ENCODE results near the gene F11.
"Not testable (repeated sequence)": the region's sequence is repeated elsewhere in the genome, so short reads cannot be mapped to it uniquely, and the experiment has no call there.

Gene F11

DNA sequence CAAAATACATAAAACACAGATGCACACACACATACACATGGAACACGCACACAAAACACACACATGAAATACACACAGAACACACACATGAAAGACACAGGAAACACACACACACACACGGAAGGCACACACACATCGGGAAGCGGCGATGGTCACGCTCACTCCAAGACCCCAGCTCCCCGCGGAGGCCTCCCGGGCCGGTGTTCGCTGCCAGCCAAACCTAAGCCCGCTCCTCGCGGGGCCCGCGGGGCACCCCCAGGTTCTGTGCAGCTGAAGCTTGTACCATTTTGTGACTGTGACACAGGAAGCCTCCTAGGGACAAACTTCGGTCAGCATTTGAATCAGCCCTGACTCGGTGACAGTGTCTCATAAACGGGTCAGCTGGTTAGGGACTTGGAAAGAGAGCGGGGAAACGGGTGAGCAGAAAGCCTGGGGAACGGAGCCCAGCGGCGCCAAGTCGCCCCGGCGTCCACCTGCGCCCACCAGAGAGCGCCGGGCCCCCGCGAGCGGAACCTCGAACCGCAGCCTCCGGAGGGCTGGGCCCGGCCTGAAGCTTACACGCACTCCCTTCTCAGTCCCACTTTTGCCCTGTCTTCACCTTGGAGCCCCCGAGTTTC is 32.1 kb downstream of the F11 start:
- no peak for FAIRE-seq
- no peak for DNase-seq (ENCODE audit: low spot score)

DNA sequence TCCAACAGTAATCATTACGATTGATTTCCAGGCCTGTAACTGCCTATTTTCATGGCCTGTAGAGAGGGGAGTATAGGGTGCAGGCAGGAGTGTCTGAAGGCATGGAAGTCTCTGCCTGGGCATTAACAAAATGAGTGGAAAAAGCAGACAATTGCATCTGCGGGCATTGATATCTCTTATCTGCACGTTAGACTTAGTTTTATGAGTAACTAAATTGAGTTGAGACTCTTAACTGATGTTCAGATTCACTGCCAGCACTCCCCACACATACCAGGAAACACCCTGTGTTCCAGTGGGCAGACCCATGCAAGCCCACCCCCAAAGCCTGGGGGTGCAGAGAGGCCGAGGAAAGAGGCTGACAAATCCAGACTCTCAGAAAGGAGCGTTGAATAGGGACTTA is 33.3 kb downstream of the F11 start:
- DNase-seq (ENCODE audit: low spot score) (no peak), FAIRE-seq (no peak)

GRCh38 chr4:186300659-186301390 is 34.8 kb downstream of the F11 start:
- no peak for FAIRE-seq

GRCh38 chr4:186304216-186304615 is 38.2 kb downstream of the F11 start:
- DNase-seq (ENCODE audit: low spot score) (no peak), FAIRE-seq (no peak)

More at GRCh38 chr4:186300659-186301390, 34.8 kb downstream of the F11 start:
- no peak for DNase-seq (ENCODE audit: low spot score)

- FAIRE-seq, result no peak
- DNase-seq (ENCODE audit: low spot score), result peak; percentile 20
Measured at GRCh38 chr4:186304866-186305505, 39.0 kb downstream of the F11 start.

- no peak for DNase-seq (ENCODE audit: low spot score)
Measured at GRCh38 chr4:186307497-186307896, 41.5 kb downstream of the F11 start.

GRCh38 chr4:186307916-186308315 is 41.9 kb downstream of the F11 start:
- no peak for DNase-seq (ENCODE audit: low spot score)
- FAIRE-seq, result no peak

More at GRCh38 chr4:186307497-186307896, 41.5 kb downstream of the F11 start:
- no peak for FAIRE-seq

DNA sequence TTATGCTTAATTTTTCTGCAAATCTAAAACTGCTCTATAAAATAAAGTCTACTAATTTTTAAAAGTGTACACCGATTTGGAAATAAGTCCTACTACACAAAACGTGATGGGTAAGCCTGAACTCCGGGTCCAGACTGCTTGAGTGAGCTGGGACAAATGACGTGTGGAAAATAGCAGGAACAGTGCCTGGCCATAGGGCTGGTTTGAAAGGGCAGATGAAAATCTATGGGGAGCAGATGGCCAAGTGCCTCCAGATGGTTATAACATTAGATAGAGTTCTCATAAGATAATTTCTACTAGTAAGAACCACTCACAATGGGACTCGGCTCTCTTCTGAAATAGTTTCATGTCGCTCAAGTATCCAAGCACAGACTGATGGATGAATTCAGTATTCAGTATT is 52.5 kb downstream of the F11 start:
- no peak for DNase-seq (ENCODE audit: low spot score)

DNA sequence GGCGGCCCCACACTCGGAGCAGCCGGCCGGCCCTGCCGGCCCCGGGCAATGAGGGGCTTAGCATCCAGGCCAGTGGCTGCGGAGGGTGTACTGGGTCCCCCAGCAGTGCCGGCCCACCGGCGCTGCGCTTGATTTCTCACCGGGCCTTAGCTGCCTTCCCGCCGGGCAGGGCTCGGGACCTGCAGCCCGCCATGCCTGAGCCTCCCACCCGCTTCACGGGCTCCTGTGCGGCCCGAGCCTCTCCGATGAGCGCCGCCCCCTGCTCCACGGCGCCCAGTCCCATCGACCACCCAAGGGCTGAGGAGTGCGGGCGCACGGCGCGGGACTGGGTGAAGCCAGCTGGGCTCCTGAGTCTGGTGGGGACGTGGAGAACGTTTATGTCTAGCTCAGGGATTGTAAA is 58.7 kb downstream of the F11 start:
- DNase-seq (ENCODE audit: low spot score); FAIRE-seq: not testable (repeated sequence)

More for the DNA sequence above, 52.5 kb downstream of the F11 start:
- FAIRE-seq, result no peak

- no peak for FAIRE-seq
Measured at GRCh38 chr4:186326391-186326790, 60.4 kb downstream of the F11 start.

DNA sequence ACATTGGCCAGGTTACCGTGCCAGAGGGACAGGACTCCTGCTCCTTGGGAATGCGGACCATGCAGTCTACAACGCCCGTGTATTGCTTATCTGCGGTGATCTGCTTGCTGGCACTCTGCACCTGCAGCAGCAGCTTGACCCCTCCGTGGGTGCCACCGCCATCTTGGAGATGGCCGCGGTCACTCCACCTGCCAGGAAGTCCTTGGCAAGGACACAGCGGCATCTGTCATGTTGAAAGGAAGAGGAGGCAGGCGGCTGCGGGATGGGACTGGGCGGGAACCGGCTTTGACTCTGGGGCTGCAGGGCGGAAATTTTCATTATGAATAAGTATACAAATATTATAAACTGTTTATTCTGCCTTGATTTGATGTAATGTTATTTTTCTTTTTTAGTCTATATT is 63.4 kb downstream of the F11 start:
- FAIRE-seq, result no peak
- no peak for DNase-seq (ENCODE audit: low spot score)

More at GRCh38 chr4:186326391-186326790, 60.4 kb downstream of the F11 start:
- DNase-seq (ENCODE audit: low spot score), result no peak

DNA sequence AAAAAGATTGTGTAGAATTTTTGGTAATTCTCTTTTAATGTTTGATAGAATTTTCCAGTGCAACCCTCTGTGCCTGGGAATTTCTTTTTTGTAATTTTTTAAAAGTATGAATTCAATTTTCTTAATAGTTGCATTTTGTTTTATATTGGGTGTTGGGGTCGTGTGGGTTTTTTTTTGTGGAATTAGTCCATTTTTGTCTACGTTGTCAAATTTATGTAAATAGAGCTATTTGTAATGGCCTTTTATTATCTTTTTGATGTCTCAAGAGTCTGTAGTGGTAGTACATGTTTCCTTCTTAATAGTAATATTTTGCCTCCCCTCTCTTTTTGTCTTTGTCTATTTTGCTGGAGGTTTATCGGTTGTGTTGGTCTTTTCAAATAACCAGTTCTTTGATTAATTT is 64.4 kb downstream of the F11 start:
- DNase-seq (ENCODE audit: low spot score) (no peak), FAIRE-seq (no peak)

GRCh38 chr4:186335793-186336192 is 69.8 kb downstream of the F11 start:
- no peak for DNase-seq (ENCODE audit: low spot score)
- no peak for FAIRE-seq
